Measurements from ENCODE around the gene FBRSL1. TPM values are rescaled to one million over a fixed set of nuclear protein-coding genes. Genes with fewer than 3 reads are reported as not detected.

FBRSL1 gene
- total and polyA plus RNA-seq, 9 of the 15 experiments (the other 6 are each of a cell fraction or from before 2014, with no cell fraction given): 0.24 to 129 (median 7.3) TPM

DNA sequence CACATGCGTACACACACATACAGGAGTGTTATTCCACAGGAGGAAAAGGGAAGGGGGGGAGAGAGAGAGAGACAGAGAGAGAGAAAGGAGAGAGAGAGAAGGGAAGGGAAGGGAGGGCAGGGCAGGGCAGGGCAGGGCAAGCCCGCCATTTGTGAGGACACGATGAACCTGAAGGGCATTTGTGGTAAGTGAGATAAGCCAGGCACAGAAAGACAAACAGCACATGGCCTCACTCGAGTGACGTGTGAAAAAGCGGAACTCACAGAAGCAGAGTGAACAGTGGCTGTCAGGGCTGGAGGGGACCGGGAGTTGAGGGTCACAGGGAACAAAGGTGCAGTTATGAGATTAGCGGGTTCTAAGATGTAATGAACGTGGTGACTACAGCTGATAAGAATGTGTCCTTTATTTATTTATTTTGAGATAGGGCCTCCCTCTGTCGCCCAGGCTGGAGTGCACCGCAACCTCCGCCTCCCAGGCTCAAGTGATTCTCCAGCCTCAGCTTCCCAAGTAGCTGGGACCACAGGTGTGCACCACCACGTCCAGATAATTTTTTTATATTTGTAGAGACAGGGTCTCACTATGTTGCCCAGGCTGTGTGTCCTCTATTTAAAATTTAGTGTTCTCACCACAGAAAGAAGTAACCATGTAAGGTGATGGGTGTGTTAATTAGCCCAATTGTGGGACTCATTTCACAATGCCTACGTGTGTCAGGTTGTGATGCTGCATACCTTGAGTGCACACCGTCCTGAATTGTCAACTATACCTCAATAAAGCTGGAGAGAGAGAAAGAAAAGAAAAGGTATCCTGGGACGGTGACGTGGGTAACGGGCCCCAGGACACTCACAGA, 18.7 kb upstream of the FBRSL1 start (continued):
- TF ChIP-seq, protein P1, sequence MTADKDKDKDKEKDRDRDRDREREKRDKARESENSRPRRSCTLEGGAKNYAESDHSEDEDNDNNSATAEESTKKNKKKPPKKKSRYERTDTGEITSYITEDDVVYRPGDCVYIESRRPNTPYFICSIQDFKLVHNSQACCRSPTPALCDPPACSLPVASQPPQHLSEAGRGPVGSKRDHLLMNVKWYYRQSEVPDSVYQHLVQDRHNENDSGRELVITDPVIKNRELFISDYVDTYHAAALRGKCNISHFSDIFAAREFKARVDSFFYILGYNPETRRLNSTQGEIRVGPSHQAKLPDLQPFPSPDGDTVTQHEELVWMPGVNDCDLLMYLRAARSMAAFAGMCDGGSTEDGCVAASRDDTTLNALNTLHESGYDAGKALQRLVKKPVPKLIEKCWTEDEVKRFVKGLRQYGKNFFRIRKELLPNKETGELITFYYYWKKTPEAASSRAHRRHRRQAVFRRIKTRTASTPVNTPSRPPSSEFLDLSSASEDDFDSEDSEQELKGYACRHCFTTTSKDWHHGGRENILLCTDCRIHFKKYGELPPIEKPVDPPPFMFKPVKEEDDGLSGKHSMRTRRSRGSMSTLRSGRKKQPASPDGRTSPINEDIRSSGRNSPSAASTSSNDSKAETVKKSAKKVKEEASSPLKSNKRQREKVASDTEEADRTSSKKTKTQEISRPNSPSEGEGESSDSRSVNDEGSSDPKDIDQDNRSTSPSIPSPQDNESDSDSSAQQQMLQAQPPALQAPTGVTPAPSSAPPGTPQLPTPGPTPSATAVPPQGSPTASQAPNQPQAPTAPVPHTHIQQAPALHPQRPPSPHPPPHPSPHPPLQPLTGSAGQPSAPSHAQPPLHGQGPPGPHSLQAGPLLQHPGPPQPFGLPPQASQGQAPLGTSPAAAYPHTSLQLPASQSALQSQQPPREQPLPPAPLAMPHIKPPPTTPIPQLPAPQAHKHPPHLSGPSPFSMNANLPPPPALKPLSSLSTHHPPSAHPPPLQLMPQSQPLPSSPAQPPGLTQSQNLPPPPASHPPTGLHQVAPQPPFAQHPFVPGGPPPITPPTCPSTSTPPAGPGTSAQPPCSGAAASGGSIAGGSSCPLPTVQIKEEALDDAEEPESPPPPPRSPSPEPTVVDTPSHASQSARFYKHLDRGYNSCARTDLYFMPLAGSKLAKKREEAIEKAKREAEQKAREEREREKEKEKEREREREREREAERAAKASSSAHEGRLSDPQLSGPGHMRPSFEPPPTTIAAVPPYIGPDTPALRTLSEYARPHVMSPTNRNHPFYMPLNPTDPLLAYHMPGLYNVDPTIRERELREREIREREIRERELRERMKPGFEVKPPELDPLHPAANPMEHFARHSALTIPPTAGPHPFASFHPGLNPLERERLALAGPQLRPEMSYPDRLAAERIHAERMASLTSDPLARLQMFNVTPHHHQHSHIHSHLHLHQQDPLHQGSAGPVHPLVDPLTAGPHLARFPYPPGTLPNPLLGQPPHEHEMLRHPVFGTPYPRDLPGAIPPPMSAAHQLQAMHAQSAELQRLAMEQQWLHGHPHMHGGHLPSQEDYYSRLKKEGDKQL (CRISPR knock-in tag; IDR thresholded peaks at IDR 0.05; ENCODE audit: borderline replicate concordance): no peak

DNA sequence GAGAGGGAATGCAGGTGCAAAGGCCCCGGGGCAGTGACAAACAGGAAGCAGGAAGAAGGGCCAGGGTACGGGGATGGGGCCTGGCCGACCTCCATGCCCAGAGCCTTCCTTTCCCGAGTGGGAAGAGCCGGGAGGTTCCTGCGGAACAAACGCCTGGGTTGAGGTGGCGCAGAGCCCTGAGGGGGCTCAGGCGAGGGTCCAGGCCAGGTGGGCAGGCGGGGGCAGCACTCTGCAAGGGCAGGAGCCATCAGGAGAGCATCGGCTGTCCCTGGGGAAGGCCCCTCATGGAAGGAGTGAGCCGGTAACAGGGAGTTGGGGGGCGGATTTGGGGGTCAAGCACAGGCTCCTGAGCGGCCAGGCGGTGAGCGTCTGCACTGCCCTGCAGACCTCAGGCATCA, 18.1 kb upstream of the FBRSL1 start:
- Histone ChIP-seq H3K27ac (ENCODE audit: extremely low read depth, low read depth, low read length) (no peak overlapping the region; the same call in 2 of the 3 replicates), H3K79me2 (ENCODE audit: control insufficient read depth, insufficient read depth, low read length) (no peaks in the 10 kb centered on the region), H3K4me3 (no peak overlapping the region), H3K27me3 (ENCODE audit: control insufficient read depth in 2 of 2, insufficient read depth in 2 of 2, low read length in 2 of 2) (peaks cover 0 to 3% of the 10 kb centered on the region in 2 experiments; a peak in 2 of 5 replicates), H3K9ac (ENCODE audit: insufficient read depth in 1 of 2, low read depth in 2 of 2, low read length in 2 of 2) (no peak overlapping the region), H3K36me3 (ENCODE audit: control insufficient read depth, insufficient read depth, low read length) (no peaks in the 10 kb centered on the region), H4K20me1 (replicated peaks; ENCODE audit: control insufficient read depth, insufficient read depth, low read length) (no peaks in the 10 kb centered on the region), H2AFZ (ENCODE audit: low read depth, low read length) (no peak overlapping the region), H3K4me2 (ENCODE audit: insufficient read depth, low read length) (no peak overlapping the region), H3K9me3 (replicated peaks; ENCODE audit: control insufficient read depth, insufficient read depth, low read depth, low read length) (peaks cover 4% of the 10 kb centered on the region; the same call in 1 of the 2 replicates), H3K9me1 (ENCODE audit: control insufficient read depth, insufficient read depth, low read length) (no peaks in the 10 kb centered on the region), H3K4me1 (replicated peaks in 1 of 2; ENCODE audit: control insufficient read depth in 2 of 2, insufficient read depth in 2 of 2, low read length in 2 of 2) (peaks cover 6 to 37% of the 10 kb centered on the region in 2 experiments; a peak in 3 of 5 replicates)
- BruUV-seq (replicated peaks): no TSS peak
- 16% methylated on average over 9 of the region's 16 CpGs for WGBS (ENCODE audit: insufficient coverage, low coverage, missing lambda C conversion rate)
- DNase-seq (ENCODE audit: extremely low read depth in 1 of 4, low spot score in 3 of 4) (no peak), FAIRE-seq (no peak), ATAC-seq (no peak)
- in situ Hi-C loops (cut with MboI) (no loop called here), intact Hi-C loops (cut with micrococcal nuclease) (no loop called here)
- CTCF ChIA-PET (ENCODE audit: low intra/inter-chr PET ratio): no interaction called here
- POLR2A ChIA-PET: interaction anchor here (0.6 kb wide), 1 partner anchor 724 kb away, joined by 3 read pairs; no protein-coding TSS in a partner anchor
- TF ChIP-seq SLC30A9 (CRISPR knock-in tag; IDR thresholded peaks at IDR 0.05) (no peak), SPI1 (IDR thresholded peaks at IDR 0.05; ENCODE audit: borderline replicate concordance, low read depth, low read length) (no peak), NRF1 (conservative IDR thresholded peaks at IDR 0.05 in 1 of 2, IDR thresholded peaks at IDR 0.05 in 1 of 2) (no peak), PRMT5 (CRISPR knock-in tag; IDR thresholded peaks at IDR 0.05) (no peak), SP1 (CRISPR knock-in tag; IDR thresholded peaks at IDR 0.05) (no peak), SMARCA5 (IDR thresholded peaks at IDR 0.05) (no peak), ELF4 (CRISPR knock-in tag; IDR thresholded peaks at IDR 0.05) (no peak), MTA3 (IDR thresholded peaks at IDR 0.05; ENCODE audit: borderline replicate concordance) (no peak), LCOR (CRISPR knock-in tag; IDR thresholded peaks at IDR 0.05) (no peak), ZNF184 (CRISPR knock-in tag; IDR thresholded peaks at IDR 0.05) (no peak), BACH1 (tag; IDR thresholded peaks at IDR 0.05) (no peak), TARDBP (IDR thresholded peaks at IDR 0.05) (no peak), ZC3H8 (IDR thresholded peaks at IDR 0.05) (no peak)
- TF ChIP-seq, protein P2, sequence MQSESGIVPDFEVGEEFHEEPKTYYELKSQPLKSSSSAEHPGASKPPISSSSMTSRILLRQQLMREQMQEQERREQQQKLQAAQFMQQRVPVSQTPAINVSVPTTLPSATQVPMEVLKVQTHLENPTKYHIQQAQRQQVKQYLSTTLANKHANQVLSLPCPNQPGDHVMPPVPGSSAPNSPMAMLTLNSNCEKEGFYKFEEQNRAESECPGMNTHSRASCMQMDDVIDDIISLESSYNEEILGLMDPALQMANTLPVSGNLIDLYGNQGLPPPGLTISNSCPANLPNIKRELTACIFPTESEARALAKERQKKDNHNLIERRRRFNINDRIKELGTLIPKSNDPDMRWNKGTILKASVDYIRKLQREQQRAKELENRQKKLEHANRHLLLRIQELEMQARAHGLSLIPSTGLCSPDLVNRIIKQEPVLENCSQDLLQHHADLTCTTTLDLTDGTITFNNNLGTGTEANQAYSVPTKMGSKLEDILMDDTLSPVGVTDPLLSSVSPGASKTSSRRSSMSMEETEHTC (IDR thresholded peaks at IDR 0.05): no peak
